HG02970 (cell line): ENCODE measurements around the gene EDN1.
"Not testable (repeated sequence)": the region's sequence is repeated elsewhere in the genome, so short reads cannot be mapped to it uniquely, and the experiment has no call there.

Experiments used
- ATAC-seq: cut with Tn5 transposase; IDR thresholded peaks from one replicate; pipeline ENCODE4 v1.9.1; 2021; ENCODE audit warnings: mild to moderate bottlenecking, moderate library complexity, moderate number of reproducible peaks; ENCODE audit not compliant: unreplicated experiment, low FRiP score

EDN1 gene

GRCh38 chr6:12318749-12319148 is 28.6 kb downstream of the EDN1 start:
- no peak for ATAC-seq

DNA sequence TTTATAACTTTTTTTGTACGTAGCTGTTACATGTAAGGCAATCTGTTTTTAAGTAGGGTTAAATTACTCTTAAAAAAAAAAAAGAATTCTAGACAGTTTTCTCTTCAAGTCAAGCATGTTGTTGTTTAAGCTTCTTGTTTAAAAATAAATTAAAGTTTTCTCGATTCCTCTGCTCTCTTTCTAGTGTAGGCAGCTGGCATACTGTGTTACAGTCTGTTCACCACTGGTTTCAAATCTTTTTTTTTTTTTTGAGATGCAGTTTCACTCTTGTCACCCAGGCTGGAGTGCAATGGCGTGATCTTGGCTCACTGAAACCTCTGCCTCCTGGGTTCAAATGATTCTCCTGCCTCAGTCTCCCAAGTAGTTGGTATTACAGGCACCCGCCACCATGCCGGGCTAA is 29.9 kb downstream of the EDN1 start:
- ATAC-seq, result not testable (repeated sequence)

DNA sequence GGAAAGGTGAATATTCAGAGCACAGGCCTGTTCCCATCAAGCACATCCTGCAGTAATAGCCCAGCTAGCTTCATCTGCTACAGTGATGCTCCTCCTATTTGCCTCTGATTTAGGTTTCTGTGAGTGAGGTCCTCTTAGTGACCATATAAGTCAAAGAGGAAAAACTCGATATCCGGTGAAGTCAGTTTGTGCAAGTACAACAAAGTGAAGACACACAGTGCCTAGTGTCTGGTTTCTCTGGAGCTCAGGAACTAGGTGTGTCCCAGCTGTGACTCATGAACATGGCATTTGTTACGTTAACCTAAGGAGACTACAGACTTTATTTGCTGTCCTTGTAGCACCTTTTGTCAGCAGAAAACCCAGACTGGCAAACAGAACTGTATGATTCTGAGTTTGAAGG is 33.9 kb downstream of the EDN1 start:
- no peak for ATAC-seq

DNA sequence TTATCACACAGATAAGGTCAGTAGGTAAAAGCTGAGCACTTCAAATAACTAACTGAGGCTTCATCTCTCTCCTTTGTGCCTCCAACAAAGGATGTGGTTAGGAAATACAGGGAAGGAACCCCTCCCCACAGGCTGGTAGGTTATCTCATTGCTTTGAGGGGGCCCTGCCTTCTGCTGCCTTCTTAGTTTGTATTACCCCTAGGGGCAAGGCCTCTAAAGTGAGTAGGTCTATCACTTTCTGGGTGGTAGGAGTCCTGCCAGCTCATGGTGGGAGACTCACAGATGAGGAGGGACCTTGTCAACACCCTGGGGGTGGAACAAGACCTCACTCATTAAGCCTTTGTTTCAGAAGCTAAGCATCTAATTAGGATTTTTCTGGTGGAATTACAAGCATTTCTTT is 34.6 kb downstream of the EDN1 start:
- ATAC-seq, result no peak

DNA sequence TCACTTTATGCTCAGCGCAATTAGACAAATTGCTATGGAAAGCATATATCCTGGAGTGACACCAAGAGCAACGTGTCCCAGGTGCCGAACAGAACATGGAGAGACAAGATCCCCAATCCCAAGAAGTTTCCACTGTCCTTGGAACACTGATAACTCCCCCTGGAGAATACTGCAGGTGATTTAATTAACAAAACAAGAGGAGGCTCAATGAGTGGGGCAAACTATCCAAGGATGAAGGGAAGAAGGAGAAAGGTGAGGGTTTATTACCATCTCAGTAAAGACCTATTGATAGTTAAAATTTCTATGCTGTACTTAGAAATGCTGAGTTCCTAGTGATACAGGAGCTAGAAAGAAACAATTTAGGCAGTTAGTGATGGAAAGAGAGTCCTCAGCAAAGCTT is 35.7 kb downstream of the EDN1 start:
- ATAC-seq, result no peak

- ATAC-seq, result no peak
These were observed 37.2 kb downstream of the EDN1 start for GRCh38 chr6:12327391-12327790.

- ATAC-seq, result no peak
These were observed 37.8 kb downstream of the EDN1 start for GRCh38 chr6:12327988-12328387.

DNA sequence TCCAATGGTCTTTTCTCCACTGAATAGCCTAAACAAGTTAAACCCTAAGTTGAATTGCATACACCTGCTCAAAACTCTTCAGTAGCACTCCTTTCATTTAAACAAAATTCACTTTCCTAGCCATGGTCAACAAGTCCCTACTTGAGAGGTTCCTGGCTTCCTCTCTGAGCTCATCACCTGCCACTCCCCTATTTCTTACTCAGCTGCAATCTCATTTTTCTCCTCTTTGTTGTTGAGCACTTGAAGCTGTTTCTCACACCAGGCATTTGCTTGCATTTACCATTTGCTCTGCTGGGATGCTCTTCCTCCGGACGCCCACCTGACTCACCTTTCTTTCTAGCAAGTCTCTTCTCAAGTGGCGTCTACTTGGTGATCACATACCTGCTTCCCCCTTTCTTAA is 38.5 kb downstream of the EDN1 start:
- no peak for ATAC-seq

DNA sequence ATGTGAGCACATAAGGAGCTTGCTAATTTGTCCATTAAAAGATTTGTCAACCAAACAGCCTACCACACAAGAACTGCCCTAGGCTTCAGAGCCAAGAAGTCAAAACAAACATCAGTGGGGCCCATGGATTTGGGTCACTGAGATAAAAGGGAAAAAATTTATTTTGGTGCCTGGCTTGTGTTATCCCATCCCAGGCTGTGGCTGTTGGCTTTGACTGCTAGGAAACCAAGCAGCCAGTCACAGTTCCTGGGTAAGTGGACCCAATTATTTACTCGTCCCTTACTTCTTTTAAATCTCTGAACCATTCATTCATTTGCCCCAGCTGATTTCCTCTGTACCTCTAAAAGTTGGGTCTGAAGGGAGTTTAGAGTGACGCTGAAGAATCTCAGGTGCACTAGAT is 41.3 kb downstream of the EDN1 start:
- no peak for ATAC-seq

DNA sequence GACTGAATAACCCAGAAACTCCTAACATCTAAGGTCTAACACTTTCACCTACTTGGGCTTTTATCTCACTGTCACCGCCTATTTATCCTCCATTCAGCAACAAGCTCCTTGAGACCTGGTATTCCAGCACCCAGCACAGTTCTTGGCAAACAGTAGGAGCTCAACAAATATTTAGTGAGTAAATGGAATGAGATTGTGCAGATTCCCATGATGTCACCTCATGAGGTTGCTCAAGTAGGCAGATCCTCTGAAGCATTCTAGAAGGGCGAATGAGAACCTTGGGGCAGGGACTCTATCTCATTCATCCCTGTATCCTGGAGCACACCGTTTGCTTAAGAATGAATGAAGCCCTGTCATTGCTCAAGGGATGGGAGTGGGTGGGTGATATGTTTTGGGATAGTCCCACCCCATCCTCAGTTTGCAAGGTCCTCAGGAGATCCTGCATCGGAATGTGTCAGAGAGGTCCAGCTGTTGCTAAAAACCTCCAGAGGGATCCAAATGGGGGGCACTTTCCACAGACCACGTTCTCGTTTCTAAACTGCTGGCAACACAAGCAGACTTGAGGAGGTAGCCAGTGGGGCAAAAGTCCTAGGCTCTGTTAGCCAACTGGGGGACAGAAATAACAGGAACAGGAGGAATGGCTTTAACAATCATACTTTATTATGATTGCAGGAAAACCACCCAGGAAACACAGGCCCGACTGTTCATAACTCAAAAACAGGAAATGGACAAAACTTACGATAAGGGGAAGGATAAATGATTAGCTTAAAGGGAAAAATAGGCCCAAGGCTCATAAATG is 42.0 kb downstream of the EDN1 start:
- no peak for ATAC-seq

GRCh38 chr6:12332750-12333079 is 42.6 kb downstream of the EDN1 start:
- not testable (repeated sequence) for ATAC-seq

GRCh38 chr6:12333128-12333527 is 43.0 kb downstream of the EDN1 start:
- no peak for ATAC-seq

DNA sequence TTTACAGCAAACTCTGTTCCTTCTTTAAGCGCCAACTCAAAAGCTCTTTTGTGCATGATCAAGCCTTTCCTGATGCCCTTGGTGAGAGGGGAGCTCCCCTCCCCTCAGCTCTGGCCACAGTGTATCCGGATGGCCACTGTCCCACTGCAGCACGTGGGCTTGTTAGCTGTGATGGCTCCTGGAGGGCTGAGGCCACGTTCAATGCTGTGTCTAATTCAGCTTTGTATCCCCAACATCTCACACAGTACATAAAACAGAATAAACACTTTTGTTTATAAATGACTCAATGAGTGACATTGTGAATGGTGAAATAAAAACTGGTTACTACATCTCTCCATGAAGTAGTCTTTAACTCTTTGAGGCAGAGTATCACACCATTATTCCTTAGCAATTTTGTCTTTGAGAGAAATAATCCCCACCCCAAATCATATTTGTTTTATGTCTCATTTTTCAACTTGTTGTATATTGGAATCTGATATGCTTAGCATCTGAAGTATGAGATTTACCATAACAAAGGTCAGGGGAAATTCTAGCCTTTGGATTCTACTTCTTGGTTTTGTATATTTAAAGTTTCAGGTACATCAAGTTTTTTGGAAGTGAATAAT is 44.5 kb downstream of the EDN1 start:
- ATAC-seq, result no peak

DNA sequence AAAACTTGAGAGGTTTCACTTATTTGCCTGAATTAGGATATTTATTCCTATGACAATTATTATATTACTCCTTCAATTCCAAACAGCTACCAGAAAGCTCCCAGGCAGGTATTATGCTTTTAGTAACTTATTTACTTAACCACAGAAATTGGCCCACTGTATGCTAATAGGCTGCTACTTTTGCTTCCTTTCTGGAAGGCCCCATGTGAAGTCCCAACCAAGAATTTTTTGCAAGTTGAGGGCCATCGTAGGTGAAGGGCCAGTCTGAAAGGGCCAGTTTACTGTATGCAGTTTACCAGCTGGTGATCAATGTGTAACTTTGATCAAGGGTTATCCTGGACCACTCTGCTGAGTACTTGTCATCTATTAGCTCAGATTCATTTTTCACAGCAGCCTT is 45.0 kb downstream of the EDN1 start:
- ATAC-seq, result no peak

GRCh38 chr6:12335717-12336116 is 45.6 kb downstream of the EDN1 start:
- ATAC-seq, result no peak

DNA sequence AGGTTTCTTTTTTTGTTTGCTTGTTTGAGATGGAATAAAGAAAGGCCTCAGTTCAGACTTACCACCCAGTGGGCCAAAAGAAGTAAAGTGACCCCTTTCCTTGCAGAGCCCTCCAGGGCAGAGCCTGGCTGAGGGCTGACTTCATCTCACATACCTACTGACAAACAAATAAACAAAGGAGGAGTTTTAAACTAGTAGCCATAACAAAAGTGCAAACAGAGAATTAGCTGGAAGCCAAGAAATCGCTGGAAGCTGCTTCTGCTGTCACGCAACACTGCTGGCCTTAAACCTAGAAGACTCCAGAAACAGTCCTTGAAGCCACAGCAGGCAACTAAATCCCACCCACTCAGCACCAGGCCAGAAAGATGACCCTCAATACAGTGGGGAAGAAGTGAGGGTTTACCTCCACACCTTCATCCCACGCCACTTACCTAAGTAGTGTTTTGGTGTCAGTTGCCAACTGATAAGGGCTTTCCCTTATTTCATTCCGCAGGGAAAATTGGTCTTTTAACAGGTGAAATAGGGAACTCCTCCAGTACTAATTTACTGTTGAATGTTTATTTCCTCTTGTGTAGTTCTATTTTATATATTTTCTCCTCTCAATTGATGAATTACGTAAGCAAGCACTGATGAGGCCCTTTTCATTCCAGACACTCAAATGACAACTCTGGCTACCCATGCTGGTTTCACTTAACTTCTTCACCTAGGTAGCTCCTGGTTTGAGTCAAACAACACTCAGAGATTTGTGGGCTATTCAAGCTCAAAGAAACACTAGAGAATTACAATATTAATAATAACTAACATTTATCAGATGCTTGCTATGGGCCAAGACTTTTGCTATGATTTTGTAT is 46.2 kb downstream of the EDN1 start:
- ATAC-seq, result no peak

DNA sequence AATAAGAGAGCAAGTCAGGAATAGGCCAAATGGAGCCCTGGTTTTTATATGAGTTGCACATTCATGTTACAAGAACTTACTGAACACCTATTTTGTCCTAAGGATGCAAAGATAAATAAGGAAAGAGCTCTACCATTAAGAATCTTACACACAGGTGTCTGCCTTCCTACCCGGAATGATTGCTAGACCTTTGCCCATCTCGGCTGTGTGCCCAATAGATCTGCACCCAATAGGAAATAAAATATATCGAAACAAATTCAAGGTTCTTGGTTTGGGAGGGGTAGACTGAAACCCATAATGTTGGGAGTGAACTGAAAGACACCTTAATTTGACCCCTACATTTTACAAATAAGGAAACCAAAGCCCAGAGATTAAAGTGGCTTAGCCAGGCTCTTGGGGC is 48.9 kb downstream of the EDN1 start:
- ATAC-seq, result no peak

GRCh38 chr6:12339808-12340487 is 49.8 kb downstream of the EDN1 start:
- ATAC-seq, result no peak

GRCh38 chr6:12340488-12340818 is 50.3 kb downstream of the EDN1 start:
- ATAC-seq, result no peak

GRCh38 chr6:12342664-12343063 is 52.5 kb downstream of the EDN1 start:
- ATAC-seq, result no peak

- ATAC-seq, result no peak
These were observed 52.9 kb downstream of the EDN1 start for GRCh38 chr6:12343122-12343439.
